Epithelial cell of esophagus (primary cell): ENCODE results near the gene LRRC57.

Experiments
- DNase-seq: peaks from one replicate; pipeline ENCODE4 v3.0.0; 2010; ENCODE audit warnings: low read depth
- H3K4me3 ChIP-seq: 2 replicates; pipeline ENCODE4 v1.5.1; 2011; ENCODE audit warnings: mild to moderate bottlenecking, low read length, control low read depth
- CTCF ChIP-seq: IDR thresholded peaks from 2 replicates; pipeline ENCODE4 v1.5.1; 2011; ENCODE audit warnings: low read depth, mild to moderate bottlenecking, low read length, control low read depth, inconsistent platforms; ENCODE audit not compliant: insufficient read depth; ENCODE audit errors: missing control alignments

Gene LRRC57

GRCh38 chr15:42490671-42491538 lies 57.7 kb downstream of the LRRC57 start, which contains the start of gene ZNF106:
Gene ZNF106, minus strand, starts transcription at chr15:42491141. Its CDS starts 18,852 bp downstream, at chr15:42472289.
- no peak for TF ChIP-seq CTCF
- peak within 1 kb of the TSS; percentile 98 for H3K4me3 ChIP-seq
- DNase-seq: peak; percentile 88

GRCh38 chr15:42490291-42490670 lies 58.3 kb downstream of the LRRC57 start:
- H3K4me3 ChIP-seq: peak overlapping the region; percentile 98
- TF ChIP-seq CTCF: no peak
- peak; percentile 7 for DNase-seq
